OCI-LY1 (cell line): ENCODE results near the gene FAM200A.

Experiments
- H2AFZ ChIP-seq: fragments of 200-600 bp; sonication (generic), shearing (Covaris generic); 2 replicates; pipeline ENCODE4 v1.6.0; 2014; ENCODE audit warnings: antibody characterized with exemption, mild to moderate bottlenecking, low read length
- H3F3A ChIP-seq: fragments of 200-600 bp; sonication (generic), shearing (Covaris generic); 2 replicates; pipeline ENCODE4 v1.6.0; 2014; ENCODE audit warnings: mild to moderate bottlenecking, antibody characterized with exemption, low read length, moderate library complexity; ENCODE audit not compliant: insufficient read depth
- H3K27ac ChIP-seq: fragments of 200-600 bp; sonication (generic); 2 replicates; pipeline ENCODE4 v1.5.1; 2014; ENCODE audit warnings: low read length, mixed run types, mild to moderate bottlenecking, low read depth; ENCODE audit not compliant: poor library complexity, severe bottlenecking
- H3K27me3 ChIP-seq: fragments of 200-600 bp; sonication (generic); 2 replicates; pipeline ENCODE4 v1.6.0; 2014; ENCODE audit warnings: antibody characterized with exemption, mild to moderate bottlenecking, low read length, moderate library complexity; ENCODE audit not compliant: insufficient read depth
- H3K36me3 ChIP-seq: fragments of 200-600 bp; sonication (generic); 2 replicates; pipeline ENCODE4 v1.6.1; 2014; ENCODE audit warnings: mild to moderate bottlenecking, antibody characterized with exemption, low read length, moderate library complexity, mixed read lengths; ENCODE audit not compliant: insufficient read depth
- H3K4me1 ChIP-seq: fragments of 200-600 bp; sonication (generic); 2 replicates; pipeline ENCODE4 v1.5.1; 2014; ENCODE audit warnings: mild to moderate bottlenecking, low read length, moderate library complexity; ENCODE audit not compliant: insufficient read depth, severe bottlenecking
- H3K4me2 ChIP-seq: fragments of 200-600 bp; sonication (generic), shearing (Covaris generic); 2 replicates; pipeline ENCODE4 v1.6.1; 2014; ENCODE audit warnings: low read length
- H3K4me3 ChIP-seq: fragments of 200-600 bp; sonication (generic); 2 replicates; pipeline ENCODE4 v1.5.1; 2014; ENCODE audit warnings: low read length, low read depth, mild to moderate bottlenecking, mixed read lengths; ENCODE audit not compliant: poor library complexity, severe bottlenecking
- H3K79me2 ChIP-seq: fragments of 200-600 bp; shearing (Covaris generic); 2 replicates; pipeline ENCODE4 v1.6.1; 2016; ENCODE audit warnings: mixed run types, low read length, mixed read lengths; ENCODE audit not compliant: insufficient read depth
- H3K9ac ChIP-seq: fragments of 200-600 bp; sonication (generic), shearing (Covaris generic); 2 replicates; pipeline ENCODE4 v1.6.1; 2014; ENCODE audit warnings: mild to moderate bottlenecking, low read length, mixed read lengths
- H3K9me2 ChIP-seq: fragments of 200-600 bp; sonication (generic), shearing (Covaris generic); 2 replicates; pipeline ENCODE4 v1.6.1; 2014; ENCODE audit warnings: low read depth, mild to moderate bottlenecking, low read length, mixed read lengths
- H3K9me3 ChIP-seq: fragments of 200-600 bp; shearing (Covaris generic); 2 replicates; pipeline ENCODE4 v1.6.1; 2014; ENCODE audit warnings: low read length, mixed read lengths
- H4K20me1 ChIP-seq: fragments of 200-600 bp; sonication (generic), shearing (Covaris generic); 2 replicates; pipeline ENCODE4 v1.6.0; 2016; ENCODE audit warnings: mild to moderate bottlenecking, low read length; ENCODE audit not compliant: insufficient read depth
- CTCF ChIP-seq: fragments of 200-600 bp; sonication (generic), shearing (Covaris generic); IDR thresholded peaks from 2 replicates; pipeline ENCODE4 v1.5.1; 2017; ENCODE audit warnings: mild to moderate bottlenecking, antibody characterized with exemption, low read length, moderate library complexity, mixed read lengths
- EZH2 ChIP-seq: fragments of 200-600 bp; sonication (generic), shearing (Covaris generic); IDR thresholded peaks from 2 replicates; pipeline ENCODE4 v1.8.0; 2017; ENCODE audit warnings: borderline replicate concordance, mixed run types, mild to moderate bottlenecking, antibody characterized with exemption, low read length, moderate library complexity, mixed read lengths

FAM200A gene

GRCh38 chr7:99543916-99544315 lies 8.0 kb downstream of the FAM200A start:
- Histone ChIP-seq H3K4me2 (no peak overlapping the region), H3F3A (peaks cover 4% of the 10 kb centered on the region; the same call in 1 of the 2 replicates), H3K27me3 (no peaks in the 10 kb centered on the region), H3K9me2 (no peaks in the 10 kb centered on the region), H3K36me3 (peaks cover 16% of the 10 kb centered on the region), H3K79me2 (no peaks in the 10 kb centered on the region), H4K20me1 (no peaks in the 10 kb centered on the region), H3K27ac (no peak overlapping the region), H3K9me3 (peaks cover 32% of the 10 kb centered on the region), H3K4me1 (no peaks in the 10 kb centered on the region), H3K9ac (no peak overlapping the region), H3K4me3 (no peak overlapping the region), H2AFZ (no peak overlapping the region)
- TF ChIP-seq EZH2: no peak
- TF ChIP-seq CTCF: no peak

- Histone ChIP-seq H3K36me3 (peaks cover 12% of the 10 kb centered on the region), H3K9ac (no peak overlapping the region), H3K27me3 (no peaks in the 10 kb centered on the region), H3F3A (peaks cover 4% of the 10 kb centered on the region; the same call in 1 of the 2 replicates), H3K9me3 (peaks cover 31% of the 10 kb centered on the region), H3K4me2 (no peak overlapping the region), H3K4me1 (no peaks in the 10 kb centered on the region), H4K20me1 (no peaks in the 10 kb centered on the region), H3K79me2 (no peaks in the 10 kb centered on the region), H3K9me2 (no peaks in the 10 kb centered on the region), H3K27ac (no peak overlapping the region), H2AFZ (no peak overlapping the region), H3K4me3 (no peak overlapping the region)
- TF ChIP-seq CTCF (no peak), EZH2 (no peak)
Measured at GRCh38 chr7:99543081-99543671, 8.7 kb downstream of the FAM200A start.

- H3K79me2 ChIP-seq: no peaks in the 10 kb centered on the region
- no peaks in the 10 kb centered on the region for H3K9me2 ChIP-seq
- no peaks in the 10 kb centered on the region for H3K36me3 ChIP-seq
- H4K20me1 ChIP-seq: no peaks in the 10 kb centered on the region
- H2AFZ ChIP-seq: no peak overlapping the region
- H3K4me3 ChIP-seq: no peak overlapping the region
- no peak overlapping the region for H3K9ac ChIP-seq
- no peaks in the 10 kb centered on the region for H3K27me3 ChIP-seq
- H3K4me2 ChIP-seq: no peak overlapping the region
- no peaks in the 10 kb centered on the region for H3F3A ChIP-seq
- peaks cover 23% of the 10 kb centered on the region for H3K9me3 ChIP-seq
- no peak overlapping the region for H3K27ac ChIP-seq
- H3K4me1 ChIP-seq: no peaks in the 10 kb centered on the region
- TF ChIP-seq EZH2 (no peak), CTCF (no peak)
Measured at GRCh38 chr7:99541212-99541611, 10.7 kb downstream of the FAM200A start.
